DMS114 treated with DMSO at 0.1 percent for 48 hours (cell line): ENCODE measurements around the gene STK38.

ENCODE experiments used
- DNase-seq: peaks from one replicate; lab custom pipeline; 2025; ENCODE audit not compliant: unreplicated experiment; lab: John Stamatoyannopoulos, UW

STK38 gene

DNA sequence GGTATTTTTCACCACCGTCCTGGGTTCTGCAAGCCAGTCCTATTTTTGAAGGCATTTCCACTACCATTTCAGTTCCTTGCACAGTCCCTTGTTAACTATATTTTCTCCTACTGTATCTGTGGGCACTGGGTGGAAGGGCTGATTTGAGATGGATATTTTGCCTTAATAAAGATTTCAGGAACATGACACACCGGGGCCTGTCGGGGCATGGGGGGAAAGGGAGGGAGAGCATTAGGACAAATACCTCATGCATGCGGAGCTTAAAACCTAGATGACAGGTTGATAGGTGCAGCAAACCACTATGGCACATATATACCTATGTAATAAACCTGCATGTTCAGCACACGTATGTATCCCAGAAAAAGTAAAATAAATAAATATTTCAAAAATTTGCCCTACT is 22.4 kb downstream of the STK38 start:
- DNase-seq: no peak

DNA sequence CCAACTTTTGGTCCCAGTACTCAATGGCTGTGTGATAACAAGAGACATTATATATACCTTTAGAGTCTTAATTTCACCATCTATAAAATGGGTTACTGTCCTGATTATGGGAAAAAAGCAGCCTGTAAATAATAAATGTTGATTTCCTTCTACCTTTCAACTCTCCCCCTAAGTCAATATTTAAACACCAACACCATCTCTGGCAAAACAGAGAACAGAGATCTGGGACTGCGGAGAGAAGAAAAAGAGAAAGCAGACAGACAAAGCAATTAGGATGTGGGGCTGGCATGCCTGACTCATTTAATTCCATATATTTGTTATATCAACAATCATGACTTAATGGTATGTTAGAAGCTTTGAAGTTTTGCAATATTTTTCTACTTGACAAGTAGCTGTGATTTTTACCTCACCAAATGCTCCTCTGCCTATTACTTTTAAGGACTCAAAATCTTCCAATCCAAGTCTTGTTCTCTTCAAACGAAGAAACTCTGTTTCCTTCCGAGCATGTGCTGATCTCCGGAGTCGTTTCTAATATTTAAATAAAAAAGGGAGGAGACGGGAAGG is 23.3 kb downstream of the STK38 start:
- DNase-seq: no peak

DNA sequence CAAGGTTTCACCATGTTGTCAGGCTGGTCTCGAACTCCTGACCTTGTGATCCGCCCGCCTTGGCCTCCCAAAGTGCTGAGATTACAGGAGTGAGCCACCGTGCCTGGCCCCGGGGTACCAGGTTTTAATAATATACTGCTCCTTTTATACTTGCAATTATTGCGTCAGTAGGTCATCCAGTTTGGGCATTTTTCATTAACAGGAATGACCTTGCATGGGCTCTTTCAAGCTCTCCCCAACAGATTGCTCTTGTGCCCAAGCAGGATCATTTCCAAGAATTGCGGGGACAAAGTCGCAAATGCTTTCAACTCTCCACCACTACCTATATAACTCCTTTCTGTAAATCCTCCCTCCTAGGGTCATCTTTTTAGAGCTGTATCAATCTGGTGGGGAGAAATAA is 23.8 kb downstream of the STK38 start:
- DNase-seq: no peak

DNA sequence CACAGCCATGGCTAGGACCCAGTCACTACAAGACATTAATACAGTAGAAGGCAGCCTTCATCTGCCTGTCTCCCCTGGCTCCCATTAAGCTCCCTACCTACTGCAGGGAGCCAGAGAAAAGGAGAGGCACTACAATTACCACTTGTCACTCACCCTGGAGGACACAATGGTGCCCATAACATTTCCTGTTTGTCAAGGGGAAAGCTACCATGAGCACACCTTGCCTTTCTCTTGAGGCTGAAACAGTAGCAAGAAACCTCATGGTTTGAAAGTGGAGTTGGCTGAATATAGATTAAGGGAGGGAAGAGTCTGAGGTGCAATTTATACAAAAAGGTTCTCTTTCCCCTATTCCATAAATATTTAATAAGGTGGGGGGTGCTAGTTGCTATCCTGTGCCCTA is 27.9 kb downstream of the STK38 start:
- DNase-seq: no peak

DNA sequence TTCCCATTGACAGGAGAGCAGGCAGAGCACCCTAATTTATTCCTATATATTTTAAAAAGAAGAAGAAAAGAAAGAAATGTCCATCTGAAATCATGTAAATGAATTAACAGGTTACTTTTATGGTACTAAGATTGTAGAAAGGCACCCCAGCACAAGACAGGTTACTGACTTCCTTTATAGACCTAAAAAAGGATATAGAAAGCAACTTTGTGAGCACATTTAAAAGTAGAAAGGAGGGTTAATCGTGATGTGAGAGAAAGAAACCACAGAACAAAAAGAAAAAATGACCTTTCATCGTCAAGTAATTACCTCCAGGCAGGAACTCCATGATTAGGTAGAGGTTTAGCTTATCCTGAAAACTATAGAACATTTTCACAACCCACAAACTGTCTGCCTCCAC is 29.9 kb downstream of the STK38 start:
- no peak for DNase-seq

DNA sequence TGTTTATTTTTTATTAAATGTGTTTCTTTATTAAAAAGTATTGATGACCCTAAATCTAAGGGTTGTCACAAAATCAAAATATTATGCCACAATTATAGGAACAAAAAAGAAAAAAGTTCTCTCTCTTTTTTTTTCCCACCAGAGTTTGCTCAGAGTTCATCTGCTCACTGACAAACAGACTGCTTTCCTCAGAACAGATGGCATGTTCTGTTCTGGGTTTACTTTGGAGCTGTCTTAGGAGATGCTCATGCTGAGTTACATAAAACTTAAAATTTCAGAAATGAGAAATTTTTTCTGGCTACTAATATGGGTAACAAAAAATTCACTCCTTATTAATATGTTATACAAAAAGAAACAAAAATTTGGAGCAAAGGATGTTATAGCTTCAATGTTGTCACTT is 30.3 kb downstream of the STK38 start:
- no peak for DNase-seq

DNA sequence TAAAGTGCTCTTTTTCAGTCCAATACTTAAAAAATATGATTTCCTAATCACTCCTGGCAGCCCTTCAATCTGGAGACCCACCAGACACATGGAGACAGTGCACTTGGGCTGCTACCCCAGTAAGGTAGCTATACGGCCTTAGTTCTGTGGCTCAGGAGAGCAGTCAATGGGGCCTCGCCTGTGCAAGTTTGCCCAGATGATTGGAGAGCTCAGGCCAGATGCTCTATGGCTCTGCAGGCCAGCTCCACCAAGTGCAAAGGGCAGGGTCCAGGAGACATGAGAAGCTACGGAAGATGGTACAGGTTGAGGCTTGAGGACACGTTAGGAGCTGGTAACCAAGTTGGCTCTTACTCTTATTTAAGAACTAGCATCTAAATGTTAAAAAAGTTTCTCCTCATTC is 30.7 kb downstream of the STK38 start:
- no peak for DNase-seq

DNA sequence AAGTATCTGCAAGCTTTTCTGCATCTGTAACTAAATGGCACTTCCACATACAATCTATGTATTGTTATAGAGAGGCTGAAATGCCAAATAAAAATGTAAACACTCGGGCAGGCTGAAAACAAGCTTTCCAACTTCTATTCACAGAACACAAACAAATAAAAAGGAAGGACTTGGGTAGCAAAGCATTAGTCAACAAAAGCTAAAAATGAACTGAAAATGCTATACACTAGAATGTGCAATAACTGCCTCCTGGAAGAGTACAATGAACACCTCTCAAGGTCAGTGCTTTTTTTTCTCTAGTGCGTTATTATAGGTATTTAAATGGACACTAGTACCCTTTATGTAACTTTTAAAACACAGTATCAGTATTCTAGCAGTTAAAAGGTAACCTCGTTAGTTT is 31.4 kb downstream of the STK38 start:
- no peak for DNase-seq

DNA sequence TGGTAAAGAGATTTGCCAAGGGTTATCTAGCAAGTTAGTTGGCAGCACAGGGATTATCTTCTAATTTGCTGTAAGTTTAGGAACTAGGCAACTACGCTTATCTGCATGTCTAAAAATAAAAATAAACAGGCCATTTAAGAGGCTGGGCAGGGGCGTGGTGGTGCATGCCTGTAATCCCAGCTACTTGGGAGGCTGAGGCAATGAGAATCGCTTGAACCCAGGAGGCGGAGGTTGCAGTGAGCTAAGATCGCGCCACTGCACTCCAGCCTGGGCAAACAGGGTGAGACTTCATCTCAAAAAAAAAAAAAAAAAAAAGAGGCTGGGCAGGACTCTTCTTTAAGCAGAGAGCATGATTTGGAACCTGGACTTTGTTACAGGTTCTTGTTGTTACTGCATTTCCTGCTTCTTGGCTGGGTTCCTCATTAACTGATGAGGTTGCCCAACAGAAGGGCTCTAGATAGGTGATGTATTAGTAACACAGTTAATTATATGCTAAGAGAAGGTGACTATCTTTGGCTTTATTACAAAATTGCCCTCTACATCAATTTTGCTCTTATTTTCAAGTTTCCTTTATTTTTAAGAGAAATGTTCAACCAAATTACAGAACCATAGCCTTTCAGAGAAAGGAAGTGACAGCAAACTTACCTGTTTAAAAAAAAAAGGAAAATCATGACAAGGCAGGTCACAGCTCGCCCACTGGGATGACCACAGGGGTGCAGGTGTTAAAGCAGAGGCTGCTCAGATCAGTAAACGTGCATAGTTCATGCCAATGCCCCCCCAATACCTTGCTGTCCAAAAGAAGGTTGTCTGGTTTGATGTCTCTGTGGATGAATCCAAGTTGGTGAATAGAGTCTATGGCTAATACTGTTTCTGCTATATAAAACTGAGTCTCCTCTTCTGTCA is 32.5 kb downstream of the STK38 start:
- DNase-seq: no peak

DNA sequence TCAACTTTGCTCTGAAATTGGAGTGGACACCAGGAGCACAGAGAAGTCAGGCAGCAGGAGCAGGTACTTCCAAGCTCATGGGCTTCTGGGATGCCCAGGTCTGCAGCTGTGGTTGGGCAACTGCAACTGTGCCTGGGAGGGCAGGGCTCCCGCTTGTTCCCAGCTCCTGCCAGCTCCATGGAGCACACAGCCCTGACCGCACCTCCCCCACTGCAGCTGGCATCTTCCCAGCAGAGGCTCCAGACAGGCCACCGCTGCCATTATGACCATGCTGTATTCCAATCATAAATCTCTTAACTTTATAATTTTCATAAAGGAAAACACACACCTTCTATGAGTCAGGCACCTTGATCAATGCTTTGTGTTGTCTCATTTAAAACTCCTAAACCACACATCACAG is 36.9 kb downstream of the STK38 start:
- DNase-seq: no peak

DNA sequence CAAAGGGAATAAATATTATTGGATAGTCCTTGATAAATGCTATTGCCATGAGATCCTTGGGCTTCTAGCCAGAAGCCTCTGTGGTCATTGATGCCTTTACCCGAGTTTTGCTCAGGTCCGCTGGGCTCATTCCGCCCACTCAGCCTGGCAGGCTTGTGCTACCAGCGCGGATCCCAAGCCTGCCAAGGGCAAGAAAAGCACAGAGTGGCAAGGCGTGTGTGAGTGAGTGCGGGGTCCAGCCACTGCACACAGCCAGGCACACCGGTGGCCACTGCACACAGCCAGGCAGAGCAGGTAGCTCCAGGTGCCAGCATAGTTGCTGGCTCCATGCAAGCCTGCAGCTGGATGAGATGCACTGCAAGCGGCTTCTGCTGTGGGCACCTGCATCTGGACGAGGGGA is 38.7 kb downstream of the STK38 start:
- no peak for DNase-seq

DNA sequence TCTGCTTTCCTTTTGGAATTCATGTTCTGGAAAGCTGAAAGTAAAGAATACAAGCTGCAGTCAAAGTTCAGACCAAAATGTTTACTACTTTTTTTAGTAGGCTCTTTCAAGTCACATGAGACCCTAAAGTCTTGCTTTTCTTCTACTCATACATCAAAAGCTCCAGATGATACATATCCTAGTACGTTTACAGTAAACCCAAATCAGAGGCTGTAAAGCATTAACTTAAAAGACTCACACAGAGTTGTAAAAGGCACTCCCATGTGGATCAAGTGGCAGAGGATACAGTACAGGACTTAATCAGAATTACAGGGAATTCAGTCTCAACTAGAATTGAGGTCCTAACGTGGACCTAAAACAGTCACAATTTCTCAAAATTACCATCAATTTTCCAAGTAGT is 40.7 kb downstream of the STK38 start:
- no peak for DNase-seq

DNA sequence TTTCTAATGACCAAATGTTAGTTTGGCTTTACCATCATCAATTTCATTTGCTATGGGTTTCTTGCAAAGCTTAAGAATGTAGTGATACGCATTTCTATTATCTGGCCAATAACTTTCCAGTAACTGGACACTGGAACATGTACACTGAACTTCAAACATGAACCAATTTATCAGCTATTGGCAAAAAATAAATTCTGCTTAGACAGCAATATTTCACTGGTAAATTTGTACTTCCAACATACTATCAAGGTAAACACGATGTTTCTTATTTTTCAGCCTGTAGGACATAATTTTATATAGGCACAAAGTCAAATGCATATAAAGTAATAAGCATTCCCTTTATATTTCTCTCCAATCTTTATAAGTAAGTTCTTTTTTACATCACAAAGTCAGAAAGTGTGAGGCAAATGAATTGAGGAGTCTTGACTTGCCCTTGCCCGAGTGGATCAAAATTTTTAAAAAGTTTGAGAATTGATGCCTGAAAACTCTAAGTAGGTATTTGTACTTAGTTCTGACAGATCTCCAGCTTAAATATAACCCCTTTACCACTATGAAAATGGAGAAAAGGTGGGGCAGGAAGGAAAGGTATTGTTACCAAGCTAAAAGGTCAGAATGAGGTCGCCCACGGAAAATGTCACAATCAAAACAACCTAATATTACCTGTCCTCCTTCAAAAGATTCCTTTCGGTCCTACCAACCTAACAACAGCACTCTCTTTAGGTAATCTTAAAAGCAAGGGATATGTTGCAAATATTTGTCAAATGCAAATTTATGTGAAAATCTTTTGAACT is 41.3 kb downstream of the STK38 start:
- no peak for DNase-seq

DNA sequence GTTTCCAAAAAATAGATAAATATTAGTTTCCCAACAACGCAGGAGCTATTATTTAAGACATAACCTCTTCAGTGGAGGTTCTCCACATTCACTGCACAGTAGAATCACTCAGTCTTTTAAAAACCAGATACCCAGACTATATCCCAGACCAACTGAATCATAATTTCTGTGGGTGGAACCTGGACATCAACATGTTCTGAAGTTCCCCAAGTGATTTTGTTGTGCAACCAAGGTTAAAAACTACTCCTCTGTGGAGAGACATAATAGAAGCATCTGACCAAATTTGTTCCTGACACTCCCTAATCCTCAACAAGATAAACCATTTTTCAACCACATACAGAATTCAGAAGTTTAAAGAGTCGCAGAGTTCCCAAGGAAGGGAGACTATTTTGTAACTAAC is 42.3 kb downstream of the STK38 start:
- DNase-seq: no peak

DNA sequence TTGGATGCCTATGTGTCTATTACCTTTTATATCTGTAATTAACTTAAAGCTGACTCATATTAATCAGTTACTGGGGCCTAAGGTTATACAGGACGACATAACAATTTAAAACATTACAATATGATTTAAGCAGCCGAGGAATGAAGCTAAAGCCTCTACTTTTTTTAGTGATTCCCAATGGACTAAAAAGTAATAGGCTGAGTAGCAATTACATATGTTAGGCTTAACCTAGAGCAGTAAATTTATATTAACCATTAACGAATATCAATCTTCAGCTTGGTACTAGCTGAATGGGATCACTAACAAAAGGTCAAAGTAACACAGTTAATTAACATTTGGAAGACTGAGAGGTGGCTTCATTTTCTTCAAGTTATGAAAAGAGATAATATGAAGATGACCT is 43.1 kb downstream of the STK38 start:
- DNase-seq: no peak

DNA sequence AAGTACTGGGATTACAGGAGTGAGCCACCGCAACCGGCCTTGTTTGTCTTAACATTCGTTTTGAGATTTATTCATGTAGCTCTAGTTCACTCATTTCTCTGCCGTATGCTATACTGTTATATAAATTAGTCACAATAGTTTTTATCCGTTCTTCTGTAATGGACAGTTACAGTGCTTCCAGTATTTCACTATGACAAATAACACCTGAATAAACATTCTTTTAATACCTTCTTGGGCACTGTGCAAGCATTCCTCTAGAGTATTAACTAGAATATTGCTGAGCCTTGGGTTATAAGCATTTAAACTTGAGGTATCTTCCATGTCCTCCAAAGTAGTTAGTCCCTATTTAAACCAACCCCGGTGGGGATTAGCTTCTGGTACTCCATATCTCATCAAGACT is 45.6 kb downstream of the STK38 start:
- no peak for DNase-seq

DNA sequence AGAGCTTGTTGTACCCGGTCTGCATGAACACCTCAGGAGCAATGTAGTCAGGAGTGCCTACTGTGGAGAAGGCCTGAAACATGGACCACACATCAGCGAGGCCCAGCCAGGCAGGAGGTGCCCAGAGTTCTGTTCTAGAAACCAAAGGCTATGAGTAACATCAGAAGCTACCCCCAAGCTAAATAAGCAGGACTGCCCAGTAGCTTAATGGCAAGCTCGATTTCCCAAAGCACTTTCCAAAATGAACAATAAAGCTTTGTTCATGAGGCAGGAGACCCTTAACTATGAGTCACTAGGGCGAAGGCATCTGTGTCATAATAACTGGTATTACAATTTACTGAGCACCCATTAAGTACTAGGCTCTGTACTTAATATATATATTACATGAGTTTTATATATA is 47.4 kb downstream of the STK38 start:
- DNase-seq: no peak

DNA sequence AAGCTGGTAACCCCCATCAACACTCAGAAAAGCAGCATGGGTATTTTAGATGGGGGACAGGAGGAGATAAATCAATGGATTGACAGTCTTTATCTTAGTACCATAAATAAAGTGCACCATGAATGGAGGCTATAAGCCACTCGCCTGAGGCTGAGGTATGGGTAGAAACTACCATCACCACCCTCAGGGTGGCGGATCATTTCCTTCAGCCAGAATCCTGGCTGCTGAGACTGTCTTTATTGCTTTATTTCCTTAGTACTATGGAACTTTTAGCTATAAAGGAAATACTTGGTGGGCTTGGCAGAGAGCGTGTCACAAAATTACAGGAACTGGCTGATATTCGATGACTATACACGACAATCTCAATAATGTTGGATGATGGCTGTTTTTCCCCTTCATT is 52.2 kb downstream of the STK38 start:
- no peak for DNase-seq

DNA sequence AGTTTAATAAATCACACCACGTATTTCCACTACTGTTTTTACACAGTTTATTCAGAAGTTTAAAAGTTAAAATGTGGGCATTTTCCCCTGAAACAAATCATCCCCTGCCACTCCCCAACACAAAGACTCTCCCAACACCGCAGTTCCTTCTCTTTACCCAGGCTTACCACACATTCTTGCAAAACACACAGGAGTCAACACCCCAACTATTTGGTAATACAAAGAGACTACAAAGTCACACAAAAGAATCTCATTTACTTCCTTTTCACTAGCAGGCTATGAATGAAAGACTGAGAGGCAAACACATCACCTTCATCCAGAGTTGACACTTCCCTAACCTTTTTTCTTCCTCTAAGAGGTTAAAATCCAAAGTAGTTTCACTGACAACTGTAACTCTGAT is 53.4 kb downstream of the STK38 start:
- DNase-seq: no peak

DNA sequence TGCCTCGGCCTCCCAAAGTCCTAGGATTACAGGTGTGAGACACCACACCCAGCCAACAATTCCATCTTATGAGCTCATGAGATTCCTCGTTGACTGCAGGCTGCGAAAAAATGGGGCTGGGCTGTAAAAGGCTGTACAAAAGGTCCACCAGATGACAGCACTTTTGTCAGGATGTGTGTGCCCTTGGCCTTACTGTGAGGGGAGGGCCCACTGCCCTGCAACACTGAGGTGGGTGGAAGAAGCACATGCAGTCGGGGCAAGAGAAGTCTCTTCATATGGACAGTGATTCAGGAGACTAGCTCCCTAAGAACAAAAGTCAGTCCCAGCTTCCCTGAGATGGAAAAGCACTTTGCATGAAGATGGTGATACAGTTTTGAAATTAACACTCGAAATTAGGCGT is 54.0 kb downstream of the STK38 start:
- DNase-seq: no peak

DNA sequence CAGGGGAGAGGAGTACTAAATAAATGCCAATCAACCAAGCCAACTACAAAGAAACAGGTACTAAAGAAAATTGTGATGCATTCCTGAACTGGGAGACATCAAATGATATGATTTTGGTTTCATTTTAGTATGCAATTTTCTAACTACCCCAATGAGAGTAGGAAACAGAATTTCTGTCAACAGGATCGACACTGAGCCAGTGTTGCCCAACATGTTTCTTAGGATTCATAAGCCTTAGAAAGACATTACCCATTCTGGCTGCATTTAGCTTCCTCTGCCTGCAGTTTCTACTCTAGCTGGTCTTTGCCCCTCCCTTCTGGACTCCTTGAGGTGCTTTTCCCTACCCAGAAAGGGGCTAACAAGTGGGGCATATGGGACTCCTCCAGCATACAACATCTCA is 54.7 kb downstream of the STK38 start:
- DNase-seq: no peak

DNA sequence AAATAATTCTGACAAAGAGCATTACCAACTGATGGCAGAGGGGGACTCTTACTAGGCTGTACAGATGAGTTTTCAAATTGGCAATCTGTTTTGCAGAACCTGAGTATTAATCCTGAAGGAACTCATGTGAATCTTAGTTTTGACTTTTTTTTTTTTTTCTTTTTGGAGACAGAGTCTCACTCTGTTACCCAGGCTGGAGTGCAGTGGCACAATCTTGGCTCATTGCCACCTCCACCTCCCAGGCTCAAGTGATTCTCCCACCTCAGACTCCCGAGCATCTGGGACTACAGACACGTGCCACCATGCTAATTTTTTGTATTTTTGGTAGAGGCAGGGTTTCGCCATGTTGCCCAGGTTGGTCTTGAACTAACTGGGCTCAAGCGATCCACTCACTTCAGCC is 55.2 kb downstream of the STK38 start:
- DNase-seq: no peak
